ENCODE data around the gene WDR45B.

- TF ChIP-seq CTCF (IDR thresholded peaks at IDR 0.05) (no peak), POLR2A (IDR thresholded peaks at IDR 0.05) (no peak), POLR2AphosphoS5 (IDR thresholded peaks at IDR 0.05) (no peak), EP300 (IDR thresholded peaks at IDR 0.05; ENCODE audit: low read depth) (no peak)
Observed at GRCh38 chr17:82631544-82631943, 16.7 kb downstream of the WDR45B start.
